Liver (tissue), 9 donors: ENCODE data around the gene LAMB1. TPM values are rescaled to one million over a fixed set of nuclear protein-coding genes. Genes with fewer than 3 reads are reported as not detected.

ENCODE experiments used
- DNase-seq: peaks from one replicate; pipeline ENCODE4 v3.0.0-alpha.2; 2017; ENCODE audit warnings: low spot score
- H3K27ac ChIP-seq, 2 donors: one replicate each; pipeline ENCODE4 v1.7.0; 2013; ENCODE audit warnings: inconsistent platforms in 2 of 2, low read length in 2 of 2, control low read depth in 1 of 2, low read depth in 1 of 2, mild to moderate bottlenecking in 1 of 2
- H3K27me3 ChIP-seq, 4 donors: one replicate each; pipeline versions ENCODE4 v1.6.1 to v1.7.0; 2013; ENCODE audit warnings: low read length in 3 of 4, inconsistent platforms in 1 of 4, mild to moderate bottlenecking in 1 of 4, moderate library complexity in 1 of 4; ENCODE audit not compliant: control insufficient read depth in 4 of 4, insufficient read depth in 4 of 4
- H3K36me3 ChIP-seq, 4 donors: one replicate each; pipeline versions ENCODE4 v1.6.1 to v1.7.0; 2013; ENCODE audit warnings: low read length in 3 of 4, mild to moderate bottlenecking in 3 of 4, low read depth in 1 of 4, moderate library complexity in 1 of 4; ENCODE audit not compliant: control insufficient read depth in 4 of 4, insufficient read depth in 3 of 4
- H3K4me1 ChIP-seq, 4 donors: one replicate each; pipeline versions ENCODE4 v1.6.1 to v1.7.0; 2013; ENCODE audit warnings: low read length in 3 of 4, mild to moderate bottlenecking in 3 of 4, moderate library complexity in 1 of 4; ENCODE audit not compliant: control insufficient read depth in 4 of 4, insufficient read depth in 4 of 4
- H3K4me3 ChIP-seq, 3 donors: one replicate each; pipeline versions ENCODE4 v1.6.1 to v1.7.0; 2013; ENCODE audit warnings: low read length in 3 of 3, control low read depth in 1 of 3, low read depth in 1 of 3, mild to moderate bottlenecking in 1 of 3
- H3K9ac ChIP-seq, 2 donors: one replicate each; pipeline ENCODE4 v1.7.0; 2013; ENCODE audit warnings: low read length in 2 of 2, mild to moderate bottlenecking in 2 of 2, moderate library complexity in 2 of 2, control low read depth in 1 of 2, low read depth in 1 of 2
- H3K9me3 ChIP-seq, 4 donors: one replicate each; pipeline versions ENCODE4 v1.6.1 to v1.7.0; 2013; ENCODE audit warnings: low read length in 3 of 4; ENCODE audit not compliant: control insufficient read depth in 4 of 4
- EGR1 ChIP-seq, 2 donors: IDR thresholded peaks; 2 replicates each; pipeline ENCODE4 v1.6.1; 2016 to 2018; ENCODE audit warnings: antibody characterized with exemption in 2 of 2, low read depth in 2 of 2
- FOXA1 ChIP-seq: IDR thresholded peaks from 2 replicates; pipeline ENCODE4 v1.6.1; 2016; ENCODE audit warnings: antibody characterized with exemption
- FOXA2 ChIP-seq: IDR thresholded peaks from 2 replicates; pipeline ENCODE4 v1.6.1; 2016; ENCODE audit warnings: antibody characterized with exemption
- GABPA ChIP-seq, 2 donors: IDR thresholded peaks in 1 of 2; conservative IDR thresholded peaks in 1 of 2; 2 replicates each; pipeline ENCODE4 v1.6.1; 2016; ENCODE audit warnings: antibody characterized with exemption in 2 of 2, mild to moderate bottlenecking in 1 of 2, moderate library complexity in 1 of 2
- HNF4A ChIP-seq, 2 donors: conservative IDR thresholded peaks; 2 replicates each; pipeline ENCODE4 v1.6.1; 2016; ENCODE audit warnings: antibody characterized with exemption in 2 of 2, mild to moderate bottlenecking in 2 of 2
- HNF4G ChIP-seq: IDR thresholded peaks from 2 replicates; pipeline ENCODE4 v1.6.1; 2016; ENCODE audit warnings: antibody characterized with exemption
- JUND ChIP-seq, 2 donors: IDR thresholded peaks; 2 replicates each; pipeline ENCODE4 v1.6.1; 2016; ENCODE audit warnings: antibody characterized with exemption in 2 of 2
- NR2F2 ChIP-seq: IDR thresholded peaks from 2 replicates; pipeline ENCODE4 v1.6.1; 2016; ENCODE audit warnings: antibody characterized with exemption
- RAD21 ChIP-seq, 2 donors: IDR thresholded peaks; 2 replicates each; pipeline ENCODE4 v1.6.1; 2016; ENCODE audit warnings: antibody characterized with exemption in 2 of 2, mild to moderate bottlenecking in 2 of 2
- RXRA ChIP-seq, 2 donors: IDR thresholded peaks; 2 replicates each; pipeline ENCODE4 v1.6.1; 2017 to 2018; ENCODE audit warnings: antibody characterized with exemption in 2 of 2, mild to moderate bottlenecking in 1 of 2
- SP1 ChIP-seq: IDR thresholded peaks from 2 replicates; pipeline ENCODE4 v1.6.1; 2018; ENCODE audit warnings: antibody characterized with exemption, mild to moderate bottlenecking
- TAF1 ChIP-seq: conservative IDR thresholded peaks from 2 replicates; pipeline ENCODE4 v1.6.1; 2016; ENCODE audit warnings: antibody characterized with exemption, mild to moderate bottlenecking
- YY1 ChIP-seq: IDR thresholded peaks from 2 replicates; pipeline ENCODE4 v1.6.1; 2016; ENCODE audit warnings: antibody characterized with exemption, mild to moderate bottlenecking
- WGBS: extraction: QIAGEN DNeasy Blood & Tissue Kit; methylation state at CpG from one replicate; pipeline ENCODE4 v1.1.7; 2013; 5-methylcytosine and 5-hydroxymethylcytosine counted together
- polyA plus RNA-seq, 2 donors: library from polyadenylated mRNA; stranded (reverse) in 1 of 2; unstranded in 1 of 2; fragments of 200-250 nt in 1 of 2; fragments of >200 nt in 1 of 2; fragmentation: Nextera tagmentation in 1 of 2; extraction: Ambion mirVana in 1 of 2; gene quantifications; one replicate each; pipeline versions ENCODE4 v1.2.1 to v1.2.3, GENCODE V29; 2013 to 2015
- total RNA-seq, 2 donors: library from RNA; depleted of rRNA; stranded (reverse); fragments of >200 nt; gene quantifications; one replicate each; pipeline ENCODE4 v1.2.3, GENCODE V29; 2014
- TF ChIP-seq, protein P1 (sequence below): IDR thresholded peaks from 2 replicates; pipeline ENCODE4 v1.6.1; 2016; ENCODE audit warnings: antibody characterized with exemption
- TF ChIP-seq, protein P2 (sequence below): IDR thresholded peaks from 2 replicates; pipeline ENCODE4 v1.6.1; 2016; ENCODE audit warnings: antibody characterized with exemption
- TF ChIP-seq, protein P3 (sequence below): IDR thresholded peaks from 2 replicates; pipeline ENCODE4 v1.6.1; 2016; ENCODE audit warnings: antibody characterized with exemption, mild to moderate bottlenecking
- TF ChIP-seq, protein P4 (sequence below): IDR thresholded peaks from 2 replicates; pipeline ENCODE4 v1.6.1; 2016; ENCODE audit warnings: antibody characterized with exemption
- TF ChIP-seq, protein P5 (sequence below): fragments of 150-350 bp; IDR thresholded peaks from 2 replicates; pipeline ENCODE4 v1.5.1; 2017; ENCODE audit warnings: improper control_type of control experiment, low read depth, low read length; ENCODE audit not compliant: missing input control
- donor health status: healthy.
- donor health status: healthy.
- donor health status: healthy.
- donor health status: healthy.
- donor health status: healthy.

LAMB1 gene
- total and polyA plus RNA-seq, 4 donors, result 12.6 to 63.1 (median 25.8) TPM

DNA sequence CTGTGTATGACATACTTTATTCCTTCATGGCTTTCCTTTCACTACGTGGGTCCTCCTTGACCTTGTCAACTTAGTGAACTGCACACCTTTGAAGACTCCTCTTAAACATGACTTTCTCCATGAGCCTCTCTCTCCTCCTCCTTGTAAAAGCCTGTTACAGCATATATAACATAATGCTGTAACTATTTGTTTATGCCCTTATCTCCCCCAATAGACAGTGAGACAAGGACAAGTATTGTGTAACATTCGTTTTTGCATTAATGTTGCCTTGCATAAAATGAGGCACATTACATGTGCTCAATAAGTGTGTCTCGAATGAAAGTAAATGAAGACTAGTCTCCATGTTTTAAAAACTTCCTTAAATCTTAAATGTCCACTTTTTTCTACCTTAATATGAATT, 4.3 kb upstream of the LAMB1 start:
- DNase-seq, result no peak
- Histone ChIP-seq H3K27ac (no peak overlapping the region), H3K4me1 (peaks cover 4 to 32% (median 27%) of the 10 kb centered on the region in 4 donors), H3K4me3 (no peak overlapping the region), H3K9ac (no peak overlapping the region), H3K27me3 (no peaks in the 10 kb centered on the region), H3K36me3 (no peaks in the 10 kb centered on the region), H3K9me3 (no peaks in the 10 kb centered on the region)
- TF ChIP-seq EGR1 (IDR thresholded peaks at IDR 0.05; ENCODE audit: low read depth in 2 of 2), result no peak
- TF ChIP-seq HNF4G, result no peak
- no peak for TF ChIP-seq SP1
- TF ChIP-seq NR2F2, result no peak
- TF ChIP-seq, protein P1, sequence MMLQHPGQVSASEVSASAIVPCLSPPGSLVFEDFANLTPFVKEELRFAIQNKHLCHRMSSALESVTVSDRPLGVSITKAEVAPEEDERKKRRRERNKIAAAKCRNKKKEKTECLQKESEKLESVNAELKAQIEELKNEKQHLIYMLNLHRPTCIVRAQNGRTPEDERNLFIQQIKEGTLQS, result no peak
- no peak for TF ChIP-seq GABPA (IDR thresholded peaks at IDR 0.05 in 1 of 2, conservative IDR thresholded peaks at IDR 0.05 in 1 of 2)
- TF ChIP-seq JUND (IDR thresholded peaks at IDR 0.05), result no peak
- TF ChIP-seq FOXA1, result no peak
- TF ChIP-seq FOXA2, result no peak
- no peak for TF ChIP-seq YY1
- 64% methylated on average over 3 of the region's 3 CpGs for WGBS

DNA sequence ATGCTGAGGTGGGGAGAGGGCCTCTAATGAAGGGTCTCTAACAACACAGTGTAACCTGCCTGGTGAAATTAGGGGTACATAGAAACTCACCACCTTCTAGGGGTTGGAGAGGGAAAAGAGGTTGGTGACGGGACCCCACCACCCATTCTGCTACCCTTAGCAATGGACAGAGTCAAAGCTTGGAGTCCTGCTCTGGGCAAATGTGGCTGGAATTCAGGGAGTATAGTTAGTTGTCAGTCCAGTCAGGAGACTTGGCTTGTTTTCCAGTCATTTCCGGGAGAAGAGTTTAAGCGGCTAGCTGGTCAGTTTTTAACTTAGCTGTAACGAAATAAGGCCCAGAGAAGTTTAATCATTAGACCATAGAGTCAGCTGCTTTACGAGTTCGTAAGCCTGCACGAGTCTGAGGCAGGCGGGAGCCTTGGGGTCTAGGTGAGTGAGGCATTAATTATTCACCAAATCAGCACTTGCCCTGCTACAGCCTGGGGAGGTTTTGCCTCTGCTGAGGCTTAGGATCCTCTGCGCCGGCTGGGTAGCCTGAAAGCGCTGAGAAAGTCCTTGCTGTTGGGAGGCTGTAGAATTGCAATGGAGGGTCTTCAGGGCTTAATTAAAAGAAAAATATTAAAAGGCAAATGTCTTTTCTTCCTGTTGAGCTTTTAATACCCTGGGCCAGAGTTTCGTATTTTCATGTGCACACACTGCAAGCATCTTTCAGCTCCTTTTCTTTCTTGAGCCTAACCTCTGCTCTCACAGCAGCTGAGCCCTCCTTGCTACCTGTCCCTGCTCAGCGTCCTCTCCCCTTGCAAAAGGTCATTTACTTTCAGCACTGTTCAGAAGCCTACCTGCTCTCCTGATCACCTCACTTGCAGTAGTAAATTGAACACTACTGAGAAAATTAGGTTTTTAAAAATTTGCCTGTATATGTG, 1.5 kb upstream of the LAMB1 start:
- Histone ChIP-seq H3K36me3 (no peaks in the 10 kb centered on the region), H3K9me3 (no peaks in the 10 kb centered on the region), H3K4me1 (peaks cover 3 to 36% (median 33%) of the 10 kb centered on the region in 4 donors), H3K9ac (no peak overlapping the region), H3K27me3 (no peaks in the 10 kb centered on the region), H3K27ac (peak overlapping the region; percentile 14 to 39), H3K4me3 (no peak overlapping the region)
- TF ChIP-seq EGR1 (IDR thresholded peaks at IDR 0.05; ENCODE audit: low read depth in 2 of 2) (no peak), RAD21 (IDR thresholded peaks at IDR 0.05) (peak; percentile 28 to 34), HNF4A (conservative IDR thresholded peaks at IDR 0.05) (peak in 1 of 2 donors; percentile 53), RXRA (IDR thresholded peaks at IDR 0.05) (peak in 1 of 2 donors; percentile 65), GABPA (IDR thresholded peaks at IDR 0.05 in 1 of 2, conservative IDR thresholded peaks at IDR 0.05 in 1 of 2) (peak in 1 of 2 donors; percentile 6), NR2F2 (no peak), JUND (IDR thresholded peaks at IDR 0.05) (no peak), FOXA1 (peak; percentile 24), TAF1 (no peak), SP1 (peak; percentile 42), YY1 (peak; percentile 49), FOXA2 (peak; percentile 24), HNF4G (no peak)
- TF ChIP-seq, protein P2, sequence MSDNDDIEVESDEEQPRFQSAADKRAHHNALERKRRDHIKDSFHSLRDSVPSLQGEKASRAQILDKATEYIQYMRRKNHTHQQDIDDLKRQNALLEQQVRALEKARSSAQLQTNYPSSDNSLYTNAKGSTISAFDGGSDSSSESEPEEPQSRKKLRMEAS, result peak; percentile 58
- TF ChIP-seq, protein P3, sequence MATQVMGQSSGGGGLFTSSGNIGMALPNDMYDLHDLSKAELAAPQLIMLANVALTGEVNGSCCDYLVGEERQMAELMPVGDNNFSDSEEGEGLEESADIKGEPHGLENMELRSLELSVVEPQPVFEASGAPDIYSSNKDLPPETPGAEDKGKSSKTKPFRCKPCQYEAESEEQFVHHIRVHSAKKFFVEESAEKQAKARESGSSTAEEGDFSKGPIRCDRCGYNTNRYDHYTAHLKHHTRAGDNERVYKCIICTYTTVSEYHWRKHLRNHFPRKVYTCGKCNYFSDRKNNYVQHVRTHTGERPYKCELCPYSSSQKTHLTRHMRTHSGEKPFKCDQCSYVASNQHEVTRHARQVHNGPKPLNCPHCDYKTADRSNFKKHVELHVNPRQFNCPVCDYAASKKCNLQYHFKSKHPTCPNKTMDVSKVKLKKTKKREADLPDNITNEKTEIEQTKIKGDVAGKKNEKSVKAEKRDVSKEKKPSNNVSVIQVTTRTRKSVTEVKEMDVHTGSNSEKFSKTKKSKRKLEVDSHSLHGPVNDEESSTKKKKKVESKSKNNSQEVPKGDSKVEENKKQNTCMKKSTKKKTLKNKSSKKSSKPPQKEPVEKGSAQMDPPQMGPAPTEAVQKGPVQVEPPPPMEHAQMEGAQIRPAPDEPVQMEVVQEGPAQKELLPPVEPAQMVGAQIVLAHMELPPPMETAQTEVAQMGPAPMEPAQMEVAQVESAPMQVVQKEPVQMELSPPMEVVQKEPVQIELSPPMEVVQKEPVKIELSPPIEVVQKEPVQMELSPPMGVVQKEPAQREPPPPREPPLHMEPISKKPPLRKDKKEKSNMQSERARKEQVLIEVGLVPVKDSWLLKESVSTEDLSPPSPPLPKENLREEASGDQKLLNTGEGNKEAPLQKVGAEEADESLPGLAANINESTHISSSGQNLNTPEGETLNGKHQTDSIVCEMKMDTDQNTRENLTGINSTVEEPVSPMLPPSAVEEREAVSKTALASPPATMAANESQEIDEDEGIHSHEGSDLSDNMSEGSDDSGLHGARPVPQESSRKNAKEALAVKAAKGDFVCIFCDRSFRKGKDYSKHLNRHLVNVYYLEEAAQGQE, result no peak
- TF ChIP-seq, protein P1, result no peak
- TF ChIP-seq, protein P4, sequence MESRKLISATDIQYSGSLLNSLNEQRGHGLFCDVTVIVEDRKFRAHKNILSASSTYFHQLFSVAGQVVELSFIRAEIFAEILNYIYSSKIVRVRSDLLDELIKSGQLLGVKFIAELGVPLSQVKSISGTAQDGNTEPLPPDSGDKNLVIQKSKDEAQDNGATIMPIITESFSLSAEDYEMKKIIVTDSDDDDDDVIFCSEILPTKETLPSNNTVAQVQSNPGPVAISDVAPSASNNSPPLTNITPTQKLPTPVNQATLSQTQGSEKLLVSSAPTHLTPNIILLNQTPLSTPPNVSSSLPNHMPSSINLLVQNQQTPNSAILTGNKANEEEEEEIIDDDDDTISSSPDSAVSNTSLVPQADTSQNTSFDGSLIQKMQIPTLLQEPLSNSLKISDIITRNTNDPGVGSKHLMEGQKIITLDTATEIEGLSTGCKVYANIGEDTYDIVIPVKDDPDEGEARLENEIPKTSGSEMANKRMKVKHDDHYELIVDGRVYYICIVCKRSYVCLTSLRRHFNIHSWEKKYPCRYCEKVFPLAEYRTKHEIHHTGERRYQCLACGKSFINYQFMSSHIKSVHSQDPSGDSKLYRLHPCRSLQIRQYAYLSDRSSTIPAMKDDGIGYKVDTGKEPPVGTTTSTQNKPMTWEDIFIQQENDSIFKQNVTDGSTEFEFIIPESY, result no peak
- TF ChIP-seq, protein P5, sequence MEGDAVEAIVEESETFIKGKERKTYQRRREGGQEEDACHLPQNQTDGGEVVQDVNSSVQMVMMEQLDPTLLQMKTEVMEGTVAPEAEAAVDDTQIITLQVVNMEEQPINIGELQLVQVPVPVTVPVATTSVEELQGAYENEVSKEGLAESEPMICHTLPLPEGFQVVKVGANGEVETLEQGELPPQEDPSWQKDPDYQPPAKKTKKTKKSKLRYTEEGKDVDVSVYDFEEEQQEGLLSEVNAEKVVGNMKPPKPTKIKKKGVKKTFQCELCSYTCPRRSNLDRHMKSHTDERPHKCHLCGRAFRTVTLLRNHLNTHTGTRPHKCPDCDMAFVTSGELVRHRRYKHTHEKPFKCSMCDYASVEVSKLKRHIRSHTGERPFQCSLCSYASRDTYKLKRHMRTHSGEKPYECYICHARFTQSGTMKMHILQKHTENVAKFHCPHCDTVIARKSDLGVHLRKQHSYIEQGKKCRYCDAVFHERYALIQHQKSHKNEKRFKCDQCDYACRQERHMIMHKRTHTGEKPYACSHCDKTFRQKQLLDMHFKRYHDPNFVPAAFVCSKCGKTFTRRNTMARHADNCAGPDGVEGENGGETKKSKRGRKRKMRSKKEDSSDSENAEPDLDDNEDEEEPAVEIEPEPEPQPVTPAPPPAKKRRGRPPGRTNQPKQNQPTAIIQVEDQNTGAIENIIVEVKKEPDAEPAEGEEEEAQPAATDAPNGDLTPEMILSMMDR, result no peak
- 15% methylated on average over 13 of the region's 13 CpGs for WGBS
- DNase-seq, result no peak
